ENCODE data around the gene STX7.

Gene STX7

GRCh38 chr6:132446141-132446854 lies 66.6 kb downstream of the STX7 start:
- in situ Hi-C loops (cut with HindIII; ENCODE audit: low pct_ligation_motif_present, low sequenced_read_pairs), result no loop called here
- no peak overlapping the region for H3K27ac ChIP-seq
- no peak overlapping the region for H3K4me3 ChIP-seq (ENCODE audit: low read depth, low read length)
- no peak for TF ChIP-seq CTCF (IDR thresholded peaks at IDR 0.05; ENCODE audit: low read depth, low read length, missing control alignments)
- no peaks in the 10 kb centered on the region for H3K36me3 ChIP-seq (replicated peaks)
- DNase-seq, result no peak
- no peaks in the 10 kb centered on the region for H3K27me3 ChIP-seq (replicated peaks)

- Histone ChIP-seq H3K27ac (peak overlapping the region; percentile 56), H3K36me3 (replicated peaks) (no peaks in the 10 kb centered on the region), H3K4me3 (ENCODE audit: low read depth, low read length) (no peak overlapping the region), H3K27me3 (replicated peaks) (no peaks in the 10 kb centered on the region)
- in situ Hi-C loops (cut with HindIII; ENCODE audit: low pct_ligation_motif_present, low sequenced_read_pairs), result no loop called here
- no peak for TF ChIP-seq CTCF (IDR thresholded peaks at IDR 0.05; ENCODE audit: low read depth, low read length, missing control alignments)
- peak; percentile 79 for DNase-seq
Measured at GRCh38 chr6:132445201-132445951, 67.5 kb downstream of the STX7 start.

- Histone ChIP-seq H3K4me3 (ENCODE audit: low read depth, low read length) (no peak overlapping the region), H3K27ac (no peak overlapping the region), H3K27me3 (replicated peaks) (no peaks in the 10 kb centered on the region), H3K36me3 (replicated peaks) (no peaks in the 10 kb centered on the region)
- DNase-seq, result no peak
- TF ChIP-seq CTCF (IDR thresholded peaks at IDR 0.05; ENCODE audit: low read depth, low read length, missing control alignments), result no peak
- in situ Hi-C loops (cut with HindIII; ENCODE audit: low pct_ligation_motif_present, low sequenced_read_pairs), result no loop called here
Measured at GRCh38 chr6:132443206-132443605, 69.7 kb downstream of the STX7 start.

- no peak overlapping the region for H3K4me3 ChIP-seq (ENCODE audit: low read depth, low read length)
- TF ChIP-seq CTCF (IDR thresholded peaks at IDR 0.05; ENCODE audit: low read depth, low read length, missing control alignments), result no peak
- in situ Hi-C loops (cut with HindIII; ENCODE audit: low pct_ligation_motif_present, low sequenced_read_pairs), result no loop called here
- no peak for DNase-seq
- H3K27ac ChIP-seq, result no peak overlapping the region
- no peaks in the 10 kb centered on the region for H3K36me3 ChIP-seq (replicated peaks)
- H3K27me3 ChIP-seq (replicated peaks), result no peaks in the 10 kb centered on the region
Measured at GRCh38 chr6:132430110-132430509, 82.8 kb downstream of the STX7 start.

- TF ChIP-seq CTCF (IDR thresholded peaks at IDR 0.05; ENCODE audit: low read depth, low read length, missing control alignments), result no peak
- H3K36me3 ChIP-seq (replicated peaks), result no peaks in the 10 kb centered on the region
- in situ Hi-C loops (cut with HindIII; ENCODE audit: low pct_ligation_motif_present, low sequenced_read_pairs), result no loop called here
- no peaks in the 10 kb centered on the region for H3K27me3 ChIP-seq (replicated peaks)
- H3K4me3 ChIP-seq (ENCODE audit: low read depth, low read length), result no peak overlapping the region
- DNase-seq, result no peak
- H3K27ac ChIP-seq, result no peak overlapping the region
Measured at GRCh38 chr6:132425176-132425575, 87.7 kb downstream of the STX7 start.

All from brain microvascular endothelial cell (primary cell).